DMS153 treated with DMSO at 0.1 percent for 48 hours (cell line): ENCODE measurements around the gene MCUB.
"Not testable (repeated sequence)": the region's sequence is repeated elsewhere in the genome, so short reads cannot be mapped to it uniquely, and the experiment has no call there.

Experiments
- DNase-seq: peaks from one replicate; lab custom pipeline; 2025; ENCODE audit not compliant: unreplicated experiment; lab: John Stamatoyannopoulos, UW

MCUB gene, protein sequence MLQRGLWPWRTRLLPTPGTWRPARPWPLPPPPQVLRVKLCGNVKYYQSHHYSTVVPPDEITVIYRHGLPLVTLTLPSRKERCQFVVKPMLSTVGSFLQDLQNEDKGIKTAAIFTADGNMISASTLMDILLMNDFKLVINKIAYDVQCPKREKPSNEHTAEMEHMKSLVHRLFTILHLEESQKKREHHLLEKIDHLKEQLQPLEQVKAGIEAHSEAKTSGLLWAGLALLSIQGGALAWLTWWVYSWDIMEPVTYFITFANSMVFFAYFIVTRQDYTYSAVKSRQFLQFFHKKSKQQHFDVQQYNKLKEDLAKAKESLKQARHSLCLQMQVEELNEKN

DNA sequence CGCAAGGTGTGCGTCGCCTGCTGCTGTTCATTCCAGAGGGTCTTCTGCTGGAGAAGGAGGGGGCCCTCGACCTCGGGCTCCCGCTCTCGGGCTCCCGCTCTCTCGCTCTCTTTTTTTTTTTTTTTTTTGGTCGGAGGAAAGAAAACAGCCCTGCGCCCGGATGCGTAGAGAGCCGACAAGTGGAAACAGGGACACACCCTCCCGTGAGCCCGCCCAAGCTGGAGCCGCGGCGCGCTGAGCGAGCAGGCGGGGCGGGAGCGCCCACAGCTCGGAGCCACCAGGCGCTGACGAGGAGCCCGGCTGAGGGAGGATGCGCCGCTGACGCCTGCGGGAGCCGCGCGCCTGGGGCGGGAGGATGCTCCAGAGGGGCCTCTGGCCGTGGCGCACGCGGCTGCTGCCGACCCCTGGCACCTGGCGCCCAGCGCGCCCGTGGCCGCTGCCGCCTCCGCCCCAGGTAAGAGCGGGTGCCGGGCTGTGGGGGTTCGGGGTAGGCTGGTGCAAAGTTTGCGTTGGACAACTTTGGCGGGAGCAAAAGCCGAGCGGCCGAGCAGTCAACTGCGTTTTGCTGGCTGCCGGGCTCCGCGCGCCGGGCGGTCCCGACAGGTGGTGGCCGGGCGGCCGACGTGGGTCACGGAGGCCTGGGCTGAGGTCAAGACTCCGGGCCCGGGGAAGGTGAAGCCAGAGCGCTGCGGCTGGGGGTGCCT is at the start of gene MCUB:
Gene MCUB (plus strand): TSS at position 264 of the 704 bp plus-strand sequence. CDS start 92 bp downstream, at position 356.
- DNase-seq, result peak; percentile 71

DNA sequence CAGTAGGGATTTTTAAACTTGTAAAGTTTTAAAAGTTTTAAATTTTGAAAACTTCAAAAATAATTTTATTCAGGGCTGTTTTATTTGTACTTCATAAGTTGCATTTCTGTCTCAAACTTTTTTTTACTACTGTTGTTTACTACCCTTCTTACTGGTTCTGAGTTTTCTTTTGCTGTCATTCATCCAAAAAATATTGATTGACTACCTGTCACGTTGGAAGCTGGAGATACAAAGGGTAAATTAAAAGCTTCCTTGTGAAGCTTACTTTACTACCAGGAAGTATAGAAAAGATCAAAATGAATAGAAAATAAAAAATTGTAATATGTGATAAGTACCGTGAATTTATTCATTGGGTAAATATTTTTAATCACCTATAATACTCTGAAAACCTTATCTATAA is 49.4 kb upstream of the MCUB start:
- no peak for DNase-seq

DNA sequence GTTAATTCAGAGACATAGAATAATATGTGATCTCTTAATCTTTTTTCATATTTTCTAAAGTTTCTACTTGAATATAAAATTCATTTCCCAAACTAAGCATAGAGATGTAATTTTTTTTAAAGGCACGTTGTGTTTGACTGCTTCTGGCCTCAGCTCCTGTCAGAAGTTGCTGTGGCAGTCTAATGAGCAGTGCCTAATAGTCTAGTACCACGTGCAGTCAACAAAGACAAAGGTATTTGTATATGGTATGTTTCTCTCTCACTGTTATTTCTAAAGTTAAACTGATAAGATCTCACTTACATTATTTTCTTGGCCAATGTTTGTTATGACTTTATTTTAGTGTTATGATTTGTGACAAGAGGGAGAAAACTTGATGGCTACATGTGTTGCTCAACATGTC is 48.6 kb upstream of the MCUB start:
- DNase-seq, result no peak

DNA sequence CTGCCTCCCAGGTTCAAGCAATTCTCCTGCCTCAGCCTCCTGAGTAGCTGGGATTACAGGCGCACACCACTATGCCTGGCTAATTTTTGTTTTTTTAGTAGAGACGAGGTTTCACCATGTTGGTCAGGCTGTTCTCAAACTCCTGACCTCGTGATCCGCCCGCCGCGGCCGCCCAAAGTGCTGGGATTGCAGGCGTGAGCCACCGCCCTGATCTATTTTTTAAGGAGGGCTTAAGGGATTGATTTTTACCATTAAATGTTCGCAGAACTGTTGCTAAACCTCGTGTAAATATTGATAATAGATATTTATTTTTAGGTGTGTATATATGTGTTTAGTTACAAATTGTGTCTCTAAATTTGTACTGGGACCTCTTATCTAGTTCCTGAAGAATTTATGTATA is 46.7 kb upstream of the MCUB start:
- DNase-seq, result not testable (repeated sequence)

DNA sequence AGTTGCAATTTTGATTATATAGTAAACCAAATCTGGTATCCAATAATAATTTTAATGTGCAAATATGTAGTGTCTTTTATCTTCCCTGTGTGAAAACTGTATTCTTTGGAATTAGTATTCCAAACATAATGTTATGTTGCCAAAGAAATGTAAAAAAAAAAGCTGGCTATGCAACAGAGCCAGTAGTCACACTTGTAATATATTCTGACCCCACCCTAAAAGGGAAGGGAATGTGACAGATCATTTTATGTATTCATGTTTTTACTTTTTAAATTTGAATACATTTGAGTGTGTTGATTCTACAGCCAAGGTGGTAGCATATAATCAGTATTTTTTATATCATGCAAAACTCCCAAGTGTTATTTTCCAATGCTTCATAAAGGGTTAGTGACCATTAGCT is 27.9 kb upstream of the MCUB start:
- no peak for DNase-seq

DNA sequence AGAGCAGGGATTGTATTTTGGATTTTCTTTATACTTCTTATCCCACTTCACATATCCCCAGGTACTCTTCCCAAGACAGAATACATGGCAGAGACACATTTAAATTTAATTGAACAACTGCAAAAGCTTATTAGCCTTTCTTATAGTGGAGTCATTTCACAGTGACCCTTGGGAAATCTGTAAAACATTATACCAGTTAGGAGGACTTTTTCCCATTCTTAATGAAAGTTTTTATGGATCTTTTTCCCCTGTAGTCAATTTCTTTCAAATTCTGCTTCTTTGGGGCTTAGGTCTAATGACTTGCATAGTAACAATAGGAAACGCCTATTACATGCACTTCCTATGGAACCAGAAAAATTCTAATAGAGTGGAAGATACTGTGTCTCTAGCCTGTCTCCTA is 14.6 kb upstream of the MCUB start:
- DNase-seq, result no peak

DNA sequence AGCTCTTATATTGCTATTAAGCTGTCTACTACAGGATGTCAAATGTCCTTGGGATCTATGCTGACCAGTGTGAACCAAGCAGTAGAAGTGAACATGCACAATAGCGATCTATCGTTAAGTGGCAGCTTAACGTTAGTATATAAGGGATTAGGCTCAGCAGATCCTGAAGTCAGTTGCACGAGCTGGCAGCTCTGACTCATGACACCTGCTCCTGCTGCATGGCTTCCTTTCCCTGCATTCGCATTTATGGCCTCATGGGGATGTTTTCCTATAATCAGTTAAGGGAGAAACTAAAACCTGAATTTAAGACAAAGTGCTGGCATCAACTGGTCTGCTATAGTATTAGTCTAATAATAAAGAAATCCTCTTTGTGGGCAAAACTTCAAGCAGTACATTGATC is 12.7 kb upstream of the MCUB start:
- no peak for DNase-seq

DNA sequence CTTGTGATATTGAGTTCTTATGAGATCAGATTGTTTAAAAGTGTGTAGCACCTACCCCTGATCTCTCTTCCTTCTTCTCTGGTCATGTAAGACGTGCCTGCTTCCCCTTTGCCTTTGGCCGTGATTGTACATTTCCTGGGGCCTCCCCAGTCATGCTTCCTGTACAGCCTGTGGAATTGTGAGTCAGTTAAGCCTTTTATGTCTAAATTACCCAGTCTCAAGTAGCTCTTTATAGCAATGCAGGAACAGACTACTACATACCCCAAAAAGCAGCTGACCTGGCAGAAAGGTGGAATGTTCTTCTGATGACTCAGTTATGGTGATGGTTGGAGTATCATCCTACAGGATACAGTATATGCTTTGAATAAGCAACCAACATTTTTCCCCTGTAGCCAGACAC is 11.4 kb upstream of the MCUB start:
- DNase-seq, result no peak

DNA sequence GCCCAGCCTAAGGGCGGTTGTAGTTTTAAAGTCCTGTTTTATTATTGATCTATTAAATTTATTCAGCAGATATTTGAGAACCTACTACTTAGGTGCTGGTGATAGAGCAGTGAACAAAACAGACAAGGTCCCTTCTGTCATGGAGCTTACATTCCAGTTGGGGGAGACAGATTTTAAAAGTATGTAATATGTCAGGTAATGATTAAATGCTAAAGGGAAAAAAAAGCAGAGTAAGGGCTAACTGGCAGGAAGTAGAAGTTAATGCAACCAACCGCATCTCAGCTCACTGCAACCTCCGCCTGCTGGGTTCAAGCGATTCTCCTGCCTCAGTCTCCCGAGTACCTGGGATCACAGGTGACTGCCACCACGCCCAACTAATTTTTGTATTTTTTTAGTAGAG is 7.8 kb upstream of the MCUB start:
- no peak for DNase-seq

DNA sequence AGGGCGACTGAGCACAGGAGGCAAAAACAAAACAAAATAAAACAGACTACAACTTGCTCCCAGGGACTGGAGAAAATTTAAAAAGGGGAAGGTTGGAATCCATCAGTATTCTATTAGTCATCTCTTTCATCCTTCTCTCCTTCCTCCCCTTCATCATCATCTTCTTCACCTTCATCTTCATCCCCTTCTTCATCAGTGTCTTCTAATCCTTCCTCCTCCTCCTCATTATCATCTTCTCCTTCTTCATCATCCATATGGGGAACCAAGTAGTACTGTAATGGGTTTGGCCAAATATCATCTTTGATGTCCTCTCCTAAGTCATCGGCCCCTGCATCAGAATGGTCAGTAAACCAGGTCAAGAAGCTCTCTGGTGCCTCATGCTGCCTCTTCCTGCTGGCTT is 6.9 kb upstream of the MCUB start:
- DNase-seq, result no peak

DNA sequence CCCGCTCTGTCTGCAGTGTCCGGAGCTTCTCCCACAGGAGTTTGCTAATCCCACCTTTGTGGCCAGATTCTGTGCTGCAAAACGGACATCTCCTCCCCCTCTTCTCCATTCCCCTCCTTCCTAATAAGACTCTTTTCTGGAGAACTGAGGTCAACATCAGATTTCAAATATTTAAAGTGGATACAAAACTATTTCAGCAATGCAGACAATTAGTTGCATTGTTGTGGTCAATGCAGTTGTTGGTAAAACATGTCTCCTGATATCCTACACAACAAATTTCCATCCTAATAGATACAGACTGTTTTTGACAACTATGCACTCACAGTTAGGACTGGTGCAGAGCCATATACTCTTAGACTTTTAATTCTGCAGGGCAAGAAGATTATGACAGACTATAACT is 5.1 kb upstream of the MCUB start:
- no peak for DNase-seq

DNA sequence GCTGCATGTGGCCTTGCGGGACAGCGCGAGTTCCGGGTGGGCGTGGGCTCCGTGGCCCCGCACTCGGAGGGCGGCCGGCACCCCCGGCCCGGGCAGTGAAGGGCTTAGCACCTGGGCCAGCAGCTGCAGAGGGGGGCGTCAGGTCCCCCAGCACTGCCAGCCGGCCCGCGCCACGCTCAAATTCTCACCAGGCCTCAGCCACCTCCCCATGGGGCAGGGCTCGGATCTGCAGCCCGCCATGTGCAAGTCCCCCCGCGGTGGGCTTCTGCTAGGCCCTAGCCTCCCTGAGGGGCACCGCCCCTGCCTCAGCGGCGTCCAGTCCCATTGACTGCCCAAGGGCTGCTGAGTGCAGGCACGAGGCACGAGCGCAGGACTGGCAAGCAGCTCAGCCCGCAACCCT is 2.6 kb upstream of the MCUB start:
- DNase-seq, result no peak

DNA sequence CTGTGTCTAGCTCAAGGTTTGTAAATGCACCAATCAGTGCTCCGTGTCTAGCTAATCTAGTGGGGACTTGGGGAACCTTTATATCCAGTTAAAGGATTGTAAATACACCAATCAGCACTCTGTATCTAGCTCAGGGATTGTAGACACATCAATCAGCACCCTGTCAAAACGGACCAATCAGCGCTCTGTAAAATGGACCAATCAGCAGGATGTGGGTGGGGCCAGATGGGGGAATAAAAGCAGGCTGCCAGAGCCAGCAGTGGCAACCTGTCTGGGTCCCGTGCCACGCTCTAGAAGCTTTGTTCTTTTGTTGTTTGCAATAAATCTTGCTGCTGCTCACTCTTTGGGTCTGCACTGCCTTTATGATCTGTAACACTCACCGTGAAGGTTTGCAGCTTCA is 2.0 kb upstream of the MCUB start:
- not testable (repeated sequence) for DNase-seq

DNA sequence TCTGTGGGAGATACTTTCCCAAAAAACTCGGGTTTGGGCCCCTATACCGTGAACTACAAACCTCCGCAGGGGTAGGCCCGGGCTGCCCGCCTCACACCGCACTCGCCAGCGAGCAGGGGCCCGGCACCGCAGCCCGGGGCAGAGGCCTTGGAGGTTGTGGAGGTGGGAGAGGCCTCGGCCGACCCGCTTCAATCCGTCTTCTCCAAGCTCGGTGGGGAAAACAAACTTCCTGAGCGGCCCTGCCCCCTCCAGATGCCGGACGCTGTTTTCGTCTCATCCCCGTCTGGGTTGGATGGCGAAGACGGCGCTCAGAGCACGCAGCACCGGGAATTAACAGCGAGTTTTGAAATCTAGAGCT is 442 bp upstream of the MCUB start:
- DNase-seq, result peak; percentile 66

DNA sequence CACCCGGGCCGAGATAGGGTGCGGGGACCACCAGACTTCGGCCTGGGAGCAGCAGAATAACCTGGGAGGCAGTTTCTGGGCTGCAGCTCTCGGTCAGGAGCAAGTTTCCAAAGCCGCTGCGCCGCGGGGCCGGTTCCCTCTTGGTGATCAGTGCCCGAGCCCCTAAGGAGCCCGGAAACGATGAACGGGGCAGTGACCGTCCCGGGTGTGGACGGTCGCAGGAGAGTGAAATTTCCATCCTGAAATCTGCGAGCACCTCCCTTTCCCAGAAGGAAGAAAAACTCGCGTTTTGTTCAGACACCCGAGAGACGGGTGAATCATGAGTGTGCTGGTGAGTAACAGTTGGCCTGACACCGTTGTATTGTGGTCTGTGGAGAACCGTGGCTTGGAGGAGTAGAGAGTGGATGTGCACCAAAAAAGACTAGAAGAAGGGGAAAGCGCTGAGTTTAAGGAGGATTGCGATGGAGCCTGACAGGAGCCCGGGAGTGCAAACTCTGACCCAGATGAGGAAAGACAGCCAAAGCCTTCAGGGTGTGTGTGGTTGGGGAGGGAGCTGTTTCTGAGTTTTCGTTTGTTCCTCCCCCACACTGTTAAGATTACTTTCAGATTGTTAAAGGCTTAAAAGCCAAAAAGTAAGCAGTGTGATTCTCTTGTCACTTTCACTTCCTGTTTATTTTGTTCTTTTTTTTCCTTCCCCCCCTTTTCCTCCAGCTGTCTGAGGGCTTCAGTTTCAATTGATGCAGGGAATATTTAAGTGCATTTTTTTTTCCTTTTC is 828 bp downstream of the MCUB start:
- no peak for DNase-seq

DNA sequence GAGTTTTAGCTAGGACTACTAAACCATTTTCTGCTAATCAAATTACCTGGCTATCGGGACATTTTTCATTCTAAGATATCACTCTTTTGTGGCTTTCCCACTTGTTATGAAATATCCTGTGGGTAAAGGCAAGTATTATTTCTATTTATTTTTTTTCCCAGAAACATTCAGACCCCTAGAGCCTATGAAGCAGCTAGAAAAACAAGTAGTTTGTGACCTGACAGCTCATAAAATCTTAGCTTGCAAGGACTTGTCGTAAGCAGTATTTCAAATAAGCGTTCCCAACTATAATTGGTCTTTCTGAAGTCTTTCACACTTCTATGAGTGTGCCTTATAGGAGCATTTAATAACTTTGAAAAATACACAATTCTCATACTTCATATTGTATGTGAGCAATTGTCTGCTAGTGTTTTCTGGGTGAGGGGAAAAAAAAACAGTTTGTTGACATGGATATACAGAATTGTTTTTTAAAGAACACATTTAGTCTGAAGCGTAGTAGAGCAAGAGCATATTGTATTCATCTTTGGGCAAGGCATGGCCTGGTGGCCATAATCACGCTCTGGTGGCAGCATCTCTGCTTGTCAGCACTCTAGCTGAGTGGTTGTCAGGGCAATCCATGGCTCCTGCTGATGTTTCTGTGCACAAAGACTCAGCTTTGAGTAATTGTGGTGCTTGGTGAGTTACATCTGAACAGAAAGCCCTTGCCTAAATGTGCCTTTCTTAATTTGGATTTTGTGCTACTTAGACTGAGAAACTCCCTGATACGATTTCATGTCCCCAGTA is 2.6 kb downstream of the MCUB start:
- DNase-seq, result no peak

DNA sequence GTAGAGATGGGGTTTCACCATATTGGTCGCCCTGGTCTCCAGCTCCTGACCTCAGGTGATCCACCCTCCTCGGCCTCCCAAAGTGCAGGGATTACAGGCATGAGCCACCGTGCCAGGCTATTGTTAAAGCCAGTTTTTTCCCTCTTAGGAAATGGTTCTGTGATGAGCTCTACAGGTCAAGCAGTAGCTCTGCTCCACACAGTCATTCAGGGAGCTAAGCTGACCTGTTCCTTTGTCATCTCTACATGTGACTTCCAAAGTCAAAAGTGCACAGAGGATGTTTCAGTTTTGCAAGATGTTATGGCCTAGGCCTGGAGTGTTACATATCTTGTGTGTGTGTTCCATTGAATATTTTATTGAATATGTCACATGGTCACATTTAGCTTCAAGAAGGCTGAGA is 11.4 kb downstream of the MCUB start:
- no peak for DNase-seq

DNA sequence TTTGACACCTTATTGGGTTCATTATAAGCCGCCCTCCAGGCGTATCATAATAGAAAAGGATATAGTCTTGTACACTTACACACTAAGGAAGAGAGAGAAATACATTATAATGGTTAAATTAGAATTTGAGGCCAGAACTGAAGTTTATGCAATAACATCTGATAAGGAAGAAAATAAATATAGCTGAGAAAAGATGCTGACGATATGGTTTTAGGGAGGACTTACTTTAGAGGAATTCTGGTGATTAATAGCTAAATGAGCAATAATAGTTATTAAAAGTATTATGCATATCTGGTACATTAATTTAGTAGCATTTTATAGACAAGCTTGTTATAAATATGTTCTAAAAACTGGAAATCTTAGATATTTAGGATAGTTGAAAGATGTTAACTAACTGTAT is 12.1 kb downstream of the MCUB start:
- DNase-seq, result no peak

DNA sequence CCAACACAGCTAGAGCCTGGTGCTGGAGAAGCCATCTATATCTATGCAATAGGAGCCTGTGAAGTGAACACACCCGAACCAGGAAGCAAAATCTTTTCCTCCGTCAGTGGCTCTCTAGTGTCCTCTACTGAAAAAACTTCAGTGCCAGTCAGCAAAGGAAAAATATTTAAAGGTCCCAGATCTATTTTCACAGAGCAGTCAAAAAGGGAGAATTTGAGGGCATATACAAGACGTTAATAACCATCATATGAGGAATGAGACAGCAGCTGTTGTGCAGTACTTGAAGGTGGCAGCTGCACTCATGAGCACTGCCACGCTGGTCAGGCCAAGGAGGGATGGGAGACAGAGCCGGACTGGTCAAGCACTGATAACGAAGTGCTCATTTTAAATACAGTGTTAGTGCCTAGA is 14.4 kb downstream of the MCUB start:
- peak; percentile 31 for DNase-seq

DNA sequence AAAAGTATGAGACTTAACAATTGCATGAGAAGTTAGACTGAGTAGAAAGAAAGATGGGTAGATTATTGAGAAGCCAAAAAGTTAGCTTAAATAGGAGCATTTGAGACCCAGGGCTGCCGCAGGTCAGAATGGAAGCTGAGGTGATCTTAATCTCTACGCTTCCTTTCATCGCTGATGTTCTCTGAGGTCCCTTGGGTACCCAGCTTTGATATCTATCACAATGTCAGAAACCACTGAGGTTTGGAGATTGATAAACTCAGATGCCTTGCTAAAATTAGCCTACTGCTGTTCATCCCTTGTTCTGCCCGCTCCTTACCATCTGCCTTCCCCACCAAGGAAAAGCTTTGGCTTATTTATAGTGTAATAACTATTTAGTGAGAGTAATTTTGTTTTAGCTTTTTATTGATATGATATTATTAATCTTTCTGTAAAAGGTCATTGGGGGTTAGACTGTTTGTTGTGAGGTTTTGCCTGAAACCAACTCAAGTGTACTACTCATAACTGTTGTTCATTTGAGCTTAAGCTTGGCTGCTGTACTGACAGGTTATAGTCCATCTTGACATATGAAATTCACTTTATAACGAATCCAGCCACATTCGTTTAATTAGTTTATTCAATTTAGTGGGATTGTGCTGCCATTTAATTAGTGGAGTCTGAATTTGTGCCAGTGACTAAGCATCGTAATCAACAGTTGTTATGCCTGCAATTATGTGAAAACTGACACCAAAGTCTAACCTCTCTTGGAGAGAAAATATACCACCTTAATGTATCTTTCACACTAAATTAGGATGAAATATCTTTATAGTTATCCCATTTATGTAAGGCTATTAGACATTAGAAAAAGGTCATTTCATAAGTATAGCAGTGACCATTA is 15.1 kb downstream of the MCUB start:
- no peak for DNase-seq
